NCI-H1105 treated with DMSO at 0.1 percent for 48 hours (cell line): ENCODE data around the gene TEKT5.

Experiments used
- DNase-seq: peaks from one replicate; lab custom pipeline; 2025; lab: John Stamatoyannopoulos, UW

Gene TEKT5

DNA sequence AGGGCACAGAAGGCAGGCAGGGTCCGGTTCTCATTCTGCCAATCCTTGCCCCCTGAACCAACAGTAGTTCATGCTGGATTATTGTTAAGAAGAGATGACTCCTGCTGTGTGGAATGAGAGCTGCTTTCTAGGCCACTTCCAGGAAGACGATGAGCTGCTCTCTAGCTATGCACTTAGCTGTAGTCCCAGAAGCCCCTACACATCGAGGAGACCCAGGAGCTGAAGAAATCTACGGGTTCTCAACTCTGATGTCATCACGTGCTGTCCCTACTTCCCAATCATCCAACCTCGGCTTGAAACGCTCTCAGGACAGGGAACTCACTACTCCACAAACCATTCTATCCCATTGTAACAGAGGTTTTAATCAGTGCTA lies 85.3 kb downstream of the TEKT5 start:
- no peak for DNase-seq

DNA sequence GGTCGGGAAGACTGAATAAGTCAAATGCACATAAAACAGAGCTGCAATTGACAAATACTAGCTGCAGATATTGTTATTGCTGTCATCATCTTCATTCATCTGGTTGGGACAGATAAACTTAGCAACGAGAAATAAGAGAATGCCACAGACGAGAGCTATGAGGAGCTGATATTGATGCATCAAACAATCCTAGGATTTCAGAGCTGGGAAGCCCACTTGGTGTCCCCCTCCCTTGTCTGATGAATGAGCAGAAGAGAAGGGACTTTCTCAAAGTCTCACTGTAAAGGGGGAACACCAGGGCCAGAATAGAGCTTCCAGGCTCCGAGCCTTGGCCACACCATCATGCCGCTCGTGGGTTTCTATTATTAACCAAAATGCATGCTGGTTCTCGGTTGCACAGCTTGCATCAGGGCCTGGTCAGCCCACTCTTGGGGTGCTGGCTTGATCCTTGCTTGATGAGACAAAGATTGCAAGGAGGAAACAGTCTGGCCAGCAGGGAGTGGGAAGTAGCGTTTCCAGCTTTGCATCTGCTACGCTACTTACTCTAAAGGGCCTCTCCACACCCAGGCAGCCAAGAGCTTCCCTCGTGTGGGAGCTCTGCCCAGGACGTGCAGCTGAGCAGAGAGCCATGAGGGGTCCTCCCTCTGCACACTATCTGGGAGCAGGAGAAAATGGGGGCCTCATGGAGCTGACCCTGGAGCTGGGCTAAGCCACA lies 85.9 kb downstream of the TEKT5 start:
- DNase-seq, result no peak

DNA sequence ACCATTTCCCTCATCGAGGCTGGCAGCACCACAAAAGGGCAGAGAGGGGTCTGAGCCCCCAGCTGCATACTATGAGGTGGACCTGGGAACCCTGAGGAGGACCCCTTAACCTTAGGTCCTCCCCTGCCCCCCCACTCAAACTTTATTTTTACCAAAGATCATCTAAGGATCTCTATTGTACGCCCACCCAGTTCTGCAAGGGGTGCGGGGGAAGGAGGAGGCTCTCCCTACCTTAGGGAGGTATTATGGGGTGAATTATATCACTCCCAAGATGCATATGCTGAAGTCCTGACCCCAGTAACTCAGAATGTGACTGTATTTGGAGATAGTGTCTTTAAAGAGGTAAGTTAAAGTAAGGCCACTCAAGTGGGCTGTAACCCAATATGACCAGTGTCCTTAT lies 87.6 kb downstream of the TEKT5 start:
- DNase-seq, result no peak

DNA sequence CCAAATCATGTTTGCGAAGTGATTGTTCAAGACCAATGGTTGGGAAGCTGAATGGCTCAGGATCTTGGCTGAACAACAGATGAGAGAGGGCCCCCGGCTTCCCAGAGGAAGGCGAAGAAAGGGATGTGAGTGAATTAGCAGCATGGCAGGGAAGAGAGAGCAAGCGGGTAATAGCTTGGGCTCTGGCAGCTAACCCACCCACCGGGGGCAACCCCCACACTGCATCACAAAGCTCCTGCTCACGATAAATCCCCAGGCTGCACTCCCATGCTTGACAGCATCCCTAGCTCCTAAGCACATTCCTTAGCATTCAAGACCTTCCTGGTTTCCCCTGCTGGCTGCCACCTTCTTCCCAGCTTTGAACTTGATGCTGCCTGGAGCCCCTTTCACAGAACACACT lies 88.1 kb downstream of the TEKT5 start:
- DNase-seq, result no peak

DNA sequence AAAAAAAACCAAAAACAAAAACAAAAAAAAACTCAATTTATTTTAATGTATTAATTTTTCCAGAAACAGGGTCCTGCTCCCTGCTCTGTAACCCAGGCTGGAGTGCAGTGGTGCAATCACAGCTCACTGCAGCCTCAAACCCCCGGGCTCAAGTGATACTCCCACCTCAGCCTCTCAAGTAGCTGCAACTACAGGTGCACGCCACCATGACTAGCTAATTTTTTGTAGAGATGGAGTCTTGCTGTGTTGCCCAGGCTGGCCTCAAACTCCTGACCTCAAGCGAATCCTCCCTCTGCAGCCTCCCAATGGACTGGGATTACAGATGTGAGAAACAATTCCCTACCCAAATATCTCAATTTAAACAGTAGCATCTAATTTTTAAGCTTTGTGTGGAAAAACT lies 89.1 kb downstream of the TEKT5 start:
- DNase-seq, result no peak

DNA sequence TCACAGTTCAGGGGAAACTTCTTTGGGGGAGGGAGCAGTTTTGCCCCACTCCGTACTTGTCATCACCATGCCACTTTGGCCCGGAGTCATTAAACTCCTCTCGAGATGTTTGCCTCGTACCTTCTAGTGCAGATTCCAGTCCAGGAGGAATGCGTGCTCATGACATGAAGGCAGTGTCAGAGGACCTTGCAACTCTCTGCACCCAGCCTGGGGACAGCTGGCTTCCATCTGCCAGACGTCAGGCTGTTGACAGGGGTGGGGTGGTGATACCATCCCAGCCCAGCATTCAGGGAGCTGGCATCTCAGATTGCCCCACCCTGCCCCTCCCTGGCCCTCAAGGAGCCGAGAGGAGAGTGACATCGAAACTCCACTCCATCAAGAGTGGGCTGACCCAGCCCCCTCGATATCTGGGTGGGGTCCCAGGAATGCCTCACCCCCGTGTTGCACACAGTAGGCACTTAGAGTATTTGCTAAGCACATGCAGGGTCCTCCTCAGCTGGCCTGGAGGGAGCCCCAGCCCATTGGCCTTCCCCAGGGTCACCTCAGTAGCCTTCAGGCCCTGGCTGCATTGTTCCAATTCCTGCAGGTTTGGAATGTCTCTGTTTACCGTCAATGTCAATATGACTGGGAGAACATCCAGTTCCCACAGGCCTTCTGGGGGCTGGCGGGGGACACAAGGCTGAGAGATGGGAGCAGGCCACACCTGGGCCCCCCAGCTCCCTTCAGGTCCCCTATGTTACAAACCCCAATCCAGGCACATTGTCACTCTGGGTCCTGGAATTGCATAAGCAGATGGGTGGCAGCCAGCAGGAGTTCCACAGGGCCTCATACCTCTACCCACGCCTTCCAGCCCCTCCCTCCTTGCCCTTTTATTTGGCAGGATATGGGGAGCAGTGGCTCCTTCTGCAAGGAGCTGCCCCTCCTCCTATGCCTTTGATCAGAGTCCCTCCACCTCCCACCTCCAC lies 93.0 kb downstream of the TEKT5 start:
- no peak for DNase-seq

DNA sequence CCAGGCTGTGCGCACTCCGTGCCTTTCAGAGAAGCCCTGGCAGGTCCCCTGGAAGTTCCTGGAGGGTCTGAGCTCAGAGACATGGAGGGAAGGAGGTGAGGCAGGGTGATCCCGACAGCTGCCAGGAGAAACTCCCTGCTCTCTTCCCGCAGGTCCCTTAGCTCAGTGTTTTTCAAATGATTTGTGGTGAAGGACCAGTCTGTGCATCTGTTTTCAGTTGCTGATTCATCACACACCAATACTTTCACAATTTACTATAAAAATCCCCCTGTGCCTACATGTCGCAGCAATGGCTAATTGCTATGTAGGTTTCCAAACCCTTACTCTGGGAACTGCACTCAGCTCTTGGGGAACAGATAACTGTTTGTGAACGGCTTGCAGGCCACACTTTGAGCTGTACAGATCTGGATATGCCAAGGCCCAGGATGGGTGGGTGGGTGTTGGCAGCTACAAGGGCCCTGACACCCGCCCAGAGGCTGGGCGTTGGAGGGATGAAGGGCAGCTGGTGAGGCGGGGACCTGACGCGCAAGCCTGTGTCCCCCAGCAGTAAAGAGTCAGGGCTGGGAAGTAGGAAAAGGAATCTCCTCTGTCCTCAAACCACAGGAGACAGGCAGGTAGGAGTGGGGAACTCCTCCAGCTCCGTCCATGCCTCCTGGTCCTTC lies 93.8 kb downstream of the TEKT5 start:
- no peak for DNase-seq

DNA sequence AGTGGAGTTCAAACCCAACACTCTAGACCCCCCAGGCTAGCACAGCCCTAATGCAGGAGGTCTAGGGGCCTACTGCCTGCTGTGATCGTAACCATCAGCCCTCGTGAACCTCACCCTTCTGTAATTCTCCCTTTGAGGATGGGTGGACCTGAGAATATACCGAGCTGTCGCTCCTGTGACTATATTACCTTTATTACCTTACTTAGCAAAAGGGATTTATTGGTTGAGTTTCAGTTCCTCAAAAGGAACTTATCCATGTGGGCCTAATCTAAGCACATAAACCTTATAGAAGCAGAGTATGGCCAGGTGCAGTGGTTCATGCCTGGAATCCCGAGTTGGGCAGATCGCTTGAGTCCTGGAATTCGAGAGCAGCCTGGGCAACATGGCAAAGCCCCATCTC lies 95.1 kb downstream of the TEKT5 start:
- no peak for DNase-seq

DNA sequence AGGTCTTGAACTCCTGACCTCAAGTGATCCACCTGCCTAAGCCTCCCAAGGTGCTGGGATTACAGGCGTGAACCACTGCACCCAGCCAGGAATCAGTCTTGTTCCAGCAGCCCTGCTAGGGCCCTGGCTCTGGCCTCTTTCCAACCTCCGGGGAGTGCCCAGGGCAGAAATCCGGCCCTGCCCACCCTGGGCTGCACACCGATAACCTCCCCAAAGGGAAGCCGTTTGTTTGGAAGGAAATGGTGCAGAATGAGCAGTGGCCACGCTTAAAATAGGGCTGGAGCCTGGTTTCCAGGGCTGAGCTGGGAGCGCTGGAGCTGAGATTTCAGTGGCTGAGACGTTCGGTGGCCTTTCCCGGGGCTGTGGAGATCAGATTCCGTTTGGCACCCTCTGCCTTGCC lies 96.6 kb downstream of the TEKT5 start:
- DNase-seq, result no peak

DNA sequence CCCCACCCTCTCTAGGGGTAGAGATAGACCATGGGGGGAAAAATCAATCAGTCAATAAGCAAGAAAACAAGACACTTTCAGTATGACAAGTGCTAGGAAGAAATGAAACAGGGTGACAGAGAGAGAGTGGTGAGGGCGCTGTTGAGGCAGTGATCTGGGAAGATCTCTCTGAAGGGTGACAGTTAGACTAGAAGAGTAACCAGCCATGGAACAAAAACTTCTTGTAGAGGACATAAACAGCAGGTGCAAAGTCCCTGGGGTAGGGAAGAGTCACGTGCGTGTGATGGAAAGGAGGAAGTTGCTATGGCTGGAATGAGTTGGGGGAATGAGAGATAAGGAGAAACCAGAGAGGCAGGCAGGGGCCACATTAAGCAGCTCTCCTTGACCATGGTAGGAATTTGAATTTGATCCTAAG lies 97.5 kb downstream of the TEKT5 start:
- DNase-seq, result no peak

DNA sequence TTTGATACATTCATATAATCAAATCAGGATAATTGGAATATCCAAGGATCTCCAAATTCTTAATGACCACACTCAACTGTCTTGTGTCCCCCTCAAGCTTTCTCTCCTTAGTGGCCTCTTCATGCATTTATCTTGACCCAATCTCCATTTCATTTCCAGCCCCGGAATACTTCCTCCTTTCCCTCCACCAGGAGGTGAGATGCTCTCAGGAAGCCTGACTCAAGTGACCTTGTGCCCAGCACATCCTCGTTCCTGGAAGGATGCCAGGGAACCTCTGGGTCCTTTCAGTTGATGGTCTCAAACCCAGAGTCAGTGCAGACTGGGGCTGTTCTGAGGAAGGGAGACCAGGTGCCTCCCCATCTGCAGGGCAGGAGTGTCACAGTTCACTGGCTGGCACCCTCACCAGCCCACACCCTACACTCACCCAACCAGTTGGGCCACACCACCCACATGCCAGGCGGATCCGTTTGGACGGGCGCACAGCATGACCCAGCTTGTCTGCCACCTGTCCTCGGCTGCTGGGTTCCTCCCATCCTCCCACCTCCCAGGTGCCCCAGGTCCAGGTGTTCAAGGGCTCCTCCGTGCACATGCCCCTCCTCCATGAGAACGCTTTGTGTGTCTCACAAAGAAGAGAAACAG lies 100.3 kb downstream of the TEKT5 start:
- DNase-seq, result peak; percentile 80

DNA sequence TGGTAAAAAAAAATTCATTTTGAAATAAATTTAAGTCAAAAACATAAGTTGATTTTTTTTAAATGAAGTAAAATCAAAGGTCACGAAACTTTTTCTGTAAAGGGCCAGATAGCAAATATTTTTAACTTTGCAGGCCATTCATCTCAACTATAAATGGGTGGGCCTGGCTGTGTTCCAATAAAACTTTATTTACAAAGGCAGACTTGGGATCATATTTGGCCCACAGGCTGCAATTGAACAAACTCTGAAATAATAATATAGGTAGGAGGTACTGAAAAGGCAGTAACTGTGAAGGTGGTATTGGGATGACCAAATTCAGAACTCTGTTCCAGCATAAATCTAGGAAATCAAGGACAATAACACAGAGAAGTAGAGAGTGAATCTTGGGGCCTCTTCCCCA lies 102.1 kb downstream of the TEKT5 start:
- no peak for DNase-seq

DNA sequence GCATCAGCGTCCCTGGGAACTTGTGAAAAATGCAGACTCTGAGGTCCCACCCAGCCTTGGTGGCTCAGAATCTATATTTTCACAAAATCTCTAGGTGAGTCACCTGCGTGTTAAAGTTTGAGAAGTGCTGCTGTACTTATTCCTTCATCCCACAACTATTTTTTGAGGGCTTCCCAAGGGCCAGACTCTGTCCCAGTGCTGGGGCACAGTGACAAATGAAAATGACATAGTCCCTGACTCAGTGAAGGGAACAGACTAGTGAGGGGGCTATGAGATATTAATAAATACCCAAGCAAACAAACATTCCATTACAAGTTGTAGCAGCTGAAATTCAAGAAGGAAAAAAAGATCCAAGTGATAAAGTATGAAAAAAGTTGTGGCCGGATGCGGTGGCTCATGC lies 104.4 kb downstream of the TEKT5 start:
- no peak for DNase-seq

DNA sequence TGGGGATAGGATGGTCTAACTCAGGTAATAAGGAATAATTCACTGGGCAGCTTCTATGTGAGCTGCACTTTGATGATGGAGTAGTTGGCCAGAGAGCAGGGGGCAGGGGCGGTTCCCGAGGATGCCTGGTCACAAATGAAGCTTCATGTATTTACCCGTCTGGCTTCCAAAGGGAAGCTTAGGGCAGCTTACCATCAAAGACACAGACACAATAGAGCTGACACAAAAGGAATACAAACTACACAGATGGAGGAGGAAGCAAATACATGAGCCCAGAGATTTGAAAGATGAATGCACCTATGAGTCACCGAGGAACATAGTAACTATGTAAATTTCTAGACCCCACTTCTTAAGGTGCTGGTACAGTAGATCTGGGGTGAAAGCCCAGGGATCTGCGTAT lies 105.6 kb downstream of the TEKT5 start:
- DNase-seq, result no peak

DNA sequence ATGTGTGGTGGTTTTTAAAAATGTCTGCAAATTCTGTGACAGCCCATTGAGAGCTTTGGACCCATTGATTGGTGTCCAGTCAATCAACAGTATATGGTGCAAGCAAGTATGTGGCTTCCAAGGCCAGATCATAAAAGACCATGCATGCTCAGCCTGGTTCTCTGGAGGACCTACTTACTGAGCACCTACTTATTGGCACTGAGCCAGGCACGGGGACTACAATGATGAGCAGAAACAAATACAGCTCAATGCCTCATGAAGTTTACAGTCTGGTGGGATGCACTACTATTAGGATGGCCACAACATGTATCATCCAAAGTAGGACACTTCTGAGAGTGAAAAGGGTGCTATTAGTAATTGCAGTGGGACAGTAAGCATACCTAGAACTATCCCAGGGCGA lies 107.1 kb downstream of the TEKT5 start:
- no peak for DNase-seq

DNA sequence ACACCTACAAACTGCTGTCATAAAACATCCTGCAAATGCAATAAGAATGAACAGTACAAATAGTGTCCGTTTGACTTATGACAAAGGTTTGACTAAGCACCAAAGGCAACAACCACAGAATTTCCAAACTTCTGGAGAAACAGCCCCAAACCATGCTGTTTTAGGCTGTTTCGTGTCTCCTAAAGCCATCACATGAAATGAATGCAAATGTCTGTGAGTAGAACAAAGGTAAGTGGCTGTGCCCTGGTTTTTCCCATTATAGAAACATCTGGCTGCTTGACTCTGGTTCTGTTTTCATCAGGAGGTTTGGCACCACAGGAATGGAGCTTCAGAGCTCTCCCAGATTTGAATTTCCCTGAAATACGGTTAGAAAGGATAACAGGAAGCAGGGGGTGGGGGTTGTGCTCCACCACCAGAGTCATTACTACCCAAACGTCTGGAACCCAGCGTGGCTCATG lies 109.7 kb downstream of the TEKT5 start:
- no peak for DNase-seq

DNA sequence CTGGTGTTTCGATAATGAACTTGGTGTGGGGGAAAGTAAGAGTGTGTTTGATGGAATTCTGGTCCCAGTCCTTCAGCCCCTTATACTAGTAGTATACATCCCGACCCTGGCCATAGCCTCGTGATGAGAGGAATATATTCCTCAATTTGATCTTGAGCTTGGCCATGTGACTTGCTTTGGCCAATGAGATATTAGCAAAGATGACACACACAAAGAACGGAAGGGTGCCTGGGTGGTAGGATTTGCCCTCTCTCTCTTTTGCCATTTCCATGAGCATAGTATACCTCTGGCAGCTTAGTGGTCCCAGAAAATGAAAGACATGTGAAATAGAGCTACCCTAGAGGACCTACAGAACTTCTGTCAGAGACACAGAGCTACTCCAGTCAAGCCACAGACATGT lies 111.5 kb downstream of the TEKT5 start:
- DNase-seq, result no peak

DNA sequence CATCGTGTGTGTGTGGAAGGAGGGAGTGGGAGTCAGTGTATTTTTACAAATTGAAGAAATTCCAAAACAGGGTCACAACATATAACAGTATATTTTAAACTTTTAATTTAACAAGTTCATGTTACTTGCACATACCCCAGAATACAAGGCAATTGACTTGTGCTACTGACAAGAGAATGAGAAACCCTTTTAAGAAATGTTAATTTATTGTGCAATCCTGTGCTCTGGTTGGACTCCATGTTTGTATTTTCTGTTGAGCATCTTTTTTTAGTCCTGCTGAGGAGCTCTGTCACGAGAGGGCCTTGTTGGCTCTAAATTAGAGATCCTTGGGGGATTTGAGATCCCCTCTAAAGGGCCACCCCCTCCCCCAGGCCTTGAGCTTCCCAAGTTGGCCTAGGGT lies 113.2 kb downstream of the TEKT5 start:
- no peak for DNase-seq

DNA sequence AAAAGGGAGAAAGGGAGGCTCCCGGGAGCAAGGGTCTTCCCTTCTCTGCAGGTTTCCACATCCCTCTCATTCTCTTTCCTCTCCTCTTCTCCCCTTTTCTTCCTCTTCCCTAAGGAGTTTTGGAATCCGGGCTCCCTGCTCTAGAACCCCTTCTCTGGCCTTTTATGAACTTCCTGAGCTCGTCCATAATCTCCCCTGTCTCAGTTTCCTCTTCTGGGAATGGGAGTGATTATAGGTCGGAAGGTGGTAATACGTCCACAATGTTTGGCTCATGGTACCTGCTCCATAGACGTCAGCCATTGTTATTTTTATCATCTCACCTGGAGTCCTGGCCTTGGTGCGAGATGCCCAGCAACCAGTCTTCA lies 113.9 kb downstream of the TEKT5 start:
- DNase-seq, result no peak

DNA sequence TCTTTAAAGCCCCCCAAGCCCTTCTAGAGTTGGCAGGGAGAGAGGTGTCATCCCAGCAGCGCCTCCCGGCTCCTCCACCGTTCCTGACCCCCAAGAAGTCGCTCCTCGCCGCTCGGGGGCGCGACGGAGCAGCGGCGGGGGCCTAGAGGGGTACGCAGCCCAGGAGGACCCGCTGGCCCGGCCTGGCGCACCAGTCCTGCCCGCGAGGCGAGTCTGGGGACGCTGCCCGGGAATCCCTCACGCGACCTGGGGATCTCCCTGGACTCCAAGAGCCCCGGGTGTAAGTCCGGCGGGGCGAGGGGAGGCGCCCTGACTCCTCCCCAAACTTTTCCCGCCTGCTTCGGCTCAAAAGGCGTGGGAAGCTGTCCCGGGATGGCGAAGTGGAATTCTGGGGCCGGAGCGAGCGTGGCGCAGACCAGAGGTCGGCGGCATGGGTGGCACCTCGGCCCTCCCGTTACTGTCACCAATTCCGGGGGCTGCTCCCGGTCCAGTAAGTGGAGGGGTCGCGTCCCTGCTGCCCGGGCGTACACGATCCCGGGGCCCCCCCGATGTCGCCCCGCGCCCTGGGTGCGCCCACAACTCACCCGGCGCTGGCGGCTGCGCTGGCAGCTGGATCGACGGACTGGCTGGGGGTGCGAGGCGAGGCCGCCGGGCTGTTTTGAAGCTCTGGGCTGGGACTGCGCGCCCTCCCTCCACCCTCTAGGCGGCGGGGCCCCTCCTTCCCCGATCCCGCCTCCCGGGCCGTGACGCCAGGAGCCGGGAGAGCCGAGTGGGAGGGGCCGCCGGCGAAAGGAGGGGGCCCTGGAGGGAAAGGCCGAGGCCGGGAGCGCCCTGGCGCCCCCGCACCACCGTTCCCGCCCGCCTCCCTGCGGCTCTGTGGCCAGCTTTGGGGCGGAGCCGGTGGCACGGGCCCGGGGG lies 114.5 kb downstream of the TEKT5 start, which contains the start of gene EMP2:
Gene EMP2, minus strand, starts transcription at position 634 of the 918 bp plus-strand sequence. CDS start 32,981 bp downstream, outside the sequence.
- peak; percentile 77 for DNase-seq

DNA sequence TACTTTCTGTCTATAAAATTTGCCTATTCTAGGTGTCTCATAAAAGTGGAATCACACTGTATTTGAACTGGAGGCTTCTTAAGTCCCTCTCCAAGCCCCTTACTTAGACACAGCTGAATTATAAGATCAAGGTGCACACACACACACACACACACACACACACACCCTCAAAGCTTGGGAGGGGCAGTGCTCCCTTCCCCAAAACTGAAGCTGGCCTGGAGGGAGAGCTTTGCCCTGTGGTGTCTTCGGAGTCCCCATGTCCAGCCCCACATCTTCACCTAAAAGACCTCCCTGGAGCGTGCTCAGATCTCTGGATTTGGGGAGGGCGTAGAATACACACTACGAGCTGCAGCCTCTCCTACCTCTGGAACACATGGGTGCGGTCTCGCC lies 115.2 kb downstream of the TEKT5 start:
- no peak for DNase-seq
